ENCODE results near the gene SMURF2.

DNA sequence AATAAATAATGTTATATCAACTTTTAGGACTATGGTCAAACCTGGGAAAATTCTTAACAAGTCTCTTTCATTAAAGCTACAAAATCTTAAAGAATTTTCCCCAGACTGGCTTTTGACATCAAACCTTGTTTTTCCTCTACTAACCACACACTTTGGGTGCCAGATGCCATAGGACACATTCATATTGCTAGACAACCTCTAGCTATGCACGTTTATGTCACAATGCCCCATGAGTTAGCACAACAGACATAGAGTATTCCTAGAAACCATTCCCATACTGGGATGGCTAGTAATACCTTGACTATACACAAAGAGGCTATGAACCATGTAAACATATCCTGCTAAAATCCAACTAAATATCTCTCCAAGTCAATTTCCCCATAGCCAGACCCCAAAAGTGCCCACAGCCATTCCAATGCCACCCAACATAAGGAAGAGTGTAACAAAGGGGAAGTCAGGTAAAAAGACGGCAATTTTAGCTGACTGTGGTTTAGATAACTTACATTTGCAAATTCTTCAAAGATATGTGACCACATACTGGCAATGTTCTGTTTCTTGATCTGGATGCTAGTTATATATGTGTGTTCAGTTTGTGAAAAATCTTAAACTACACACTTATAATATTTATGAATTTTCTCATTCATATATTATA is 23.4 kb downstream of the SMURF2 start:
- TF ChIP-seq MXI1 (IDR thresholded peaks at IDR 0.05; ENCODE audit: low read depth, low read length) (no peak), PBX3 (IDR thresholded peaks at IDR 0.05) (no peak), POLR2AphosphoS5 (IDR thresholded peaks at IDR 0.05; ENCODE audit: low read depth, low read length) (no peak), EZH2phosphoT487 (IDR thresholded peaks at IDR 0.05; ENCODE audit: borderline replicate concordance, low read depth) (no peak), GABPA (IDR thresholded peaks at IDR 0.05; ENCODE audit: low read depth) (no peak), IRF3 (IDR thresholded peaks at IDR 0.05; ENCODE audit: low read depth, low read length) (no peak), RCOR1 (IDR thresholded peaks at IDR 0.05; ENCODE audit: low read length) (no peak), EP300 (IDR thresholded peaks at IDR 0.05; ENCODE audit: borderline replicate concordance in 1 of 2, low read depth in 1 of 2, low read length in 1 of 2) (no peak)
- TF ChIP-seq, protein P1, sequence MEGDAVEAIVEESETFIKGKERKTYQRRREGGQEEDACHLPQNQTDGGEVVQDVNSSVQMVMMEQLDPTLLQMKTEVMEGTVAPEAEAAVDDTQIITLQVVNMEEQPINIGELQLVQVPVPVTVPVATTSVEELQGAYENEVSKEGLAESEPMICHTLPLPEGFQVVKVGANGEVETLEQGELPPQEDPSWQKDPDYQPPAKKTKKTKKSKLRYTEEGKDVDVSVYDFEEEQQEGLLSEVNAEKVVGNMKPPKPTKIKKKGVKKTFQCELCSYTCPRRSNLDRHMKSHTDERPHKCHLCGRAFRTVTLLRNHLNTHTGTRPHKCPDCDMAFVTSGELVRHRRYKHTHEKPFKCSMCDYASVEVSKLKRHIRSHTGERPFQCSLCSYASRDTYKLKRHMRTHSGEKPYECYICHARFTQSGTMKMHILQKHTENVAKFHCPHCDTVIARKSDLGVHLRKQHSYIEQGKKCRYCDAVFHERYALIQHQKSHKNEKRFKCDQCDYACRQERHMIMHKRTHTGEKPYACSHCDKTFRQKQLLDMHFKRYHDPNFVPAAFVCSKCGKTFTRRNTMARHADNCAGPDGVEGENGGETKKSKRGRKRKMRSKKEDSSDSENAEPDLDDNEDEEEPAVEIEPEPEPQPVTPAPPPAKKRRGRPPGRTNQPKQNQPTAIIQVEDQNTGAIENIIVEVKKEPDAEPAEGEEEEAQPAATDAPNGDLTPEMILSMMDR (IDR thresholded peaks at IDR 0.05): no peak
- TF ChIP-seq, protein P2, sequence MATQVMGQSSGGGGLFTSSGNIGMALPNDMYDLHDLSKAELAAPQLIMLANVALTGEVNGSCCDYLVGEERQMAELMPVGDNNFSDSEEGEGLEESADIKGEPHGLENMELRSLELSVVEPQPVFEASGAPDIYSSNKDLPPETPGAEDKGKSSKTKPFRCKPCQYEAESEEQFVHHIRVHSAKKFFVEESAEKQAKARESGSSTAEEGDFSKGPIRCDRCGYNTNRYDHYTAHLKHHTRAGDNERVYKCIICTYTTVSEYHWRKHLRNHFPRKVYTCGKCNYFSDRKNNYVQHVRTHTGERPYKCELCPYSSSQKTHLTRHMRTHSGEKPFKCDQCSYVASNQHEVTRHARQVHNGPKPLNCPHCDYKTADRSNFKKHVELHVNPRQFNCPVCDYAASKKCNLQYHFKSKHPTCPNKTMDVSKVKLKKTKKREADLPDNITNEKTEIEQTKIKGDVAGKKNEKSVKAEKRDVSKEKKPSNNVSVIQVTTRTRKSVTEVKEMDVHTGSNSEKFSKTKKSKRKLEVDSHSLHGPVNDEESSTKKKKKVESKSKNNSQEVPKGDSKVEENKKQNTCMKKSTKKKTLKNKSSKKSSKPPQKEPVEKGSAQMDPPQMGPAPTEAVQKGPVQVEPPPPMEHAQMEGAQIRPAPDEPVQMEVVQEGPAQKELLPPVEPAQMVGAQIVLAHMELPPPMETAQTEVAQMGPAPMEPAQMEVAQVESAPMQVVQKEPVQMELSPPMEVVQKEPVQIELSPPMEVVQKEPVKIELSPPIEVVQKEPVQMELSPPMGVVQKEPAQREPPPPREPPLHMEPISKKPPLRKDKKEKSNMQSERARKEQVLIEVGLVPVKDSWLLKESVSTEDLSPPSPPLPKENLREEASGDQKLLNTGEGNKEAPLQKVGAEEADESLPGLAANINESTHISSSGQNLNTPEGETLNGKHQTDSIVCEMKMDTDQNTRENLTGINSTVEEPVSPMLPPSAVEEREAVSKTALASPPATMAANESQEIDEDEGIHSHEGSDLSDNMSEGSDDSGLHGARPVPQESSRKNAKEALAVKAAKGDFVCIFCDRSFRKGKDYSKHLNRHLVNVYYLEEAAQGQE (IDR thresholded peaks at IDR 0.05; ENCODE audit: low read depth, low read length): no peak
- TF ChIP-seq, protein P3, sequence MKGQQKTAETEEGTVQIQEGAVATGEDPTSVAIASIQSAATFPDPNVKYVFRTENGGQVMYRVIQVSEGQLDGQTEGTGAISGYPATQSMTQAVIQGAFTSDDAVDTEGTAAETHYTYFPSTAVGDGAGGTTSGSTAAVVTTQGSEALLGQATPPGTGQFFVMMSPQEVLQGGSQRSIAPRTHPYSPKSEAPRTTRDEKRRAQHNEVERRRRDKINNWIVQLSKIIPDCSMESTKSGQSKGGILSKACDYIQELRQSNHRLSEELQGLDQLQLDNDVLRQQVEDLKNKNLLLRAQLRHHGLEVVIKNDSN (IDR thresholded peaks at IDR 0.05; ENCODE audit: borderline replicate concordance, low read depth): no peak
- TF ChIP-seq, protein P4, sequence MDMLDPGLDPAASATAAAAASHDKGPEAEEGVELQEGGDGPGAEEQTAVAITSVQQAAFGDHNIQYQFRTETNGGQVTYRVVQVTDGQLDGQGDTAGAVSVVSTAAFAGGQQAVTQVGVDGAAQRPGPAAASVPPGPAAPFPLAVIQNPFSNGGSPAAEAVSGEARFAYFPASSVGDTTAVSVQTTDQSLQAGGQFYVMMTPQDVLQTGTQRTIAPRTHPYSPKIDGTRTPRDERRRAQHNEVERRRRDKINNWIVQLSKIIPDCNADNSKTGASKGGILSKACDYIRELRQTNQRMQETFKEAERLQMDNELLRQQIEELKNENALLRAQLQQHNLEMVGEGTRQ (IDR thresholded peaks at IDR 0.05; ENCODE audit: borderline replicate concordance, low read depth, low read length): no peak
